Gastroesophageal sphincter (tissue), 4 donors: ENCODE measurements around the gene AQP7. TPM values are rescaled to one million over a fixed set of nuclear protein-coding genes. Genes with fewer than 3 reads are reported as not detected.

ENCODE experiments used
- ATAC-seq: fragments of 150-250 bp; one replicate; pipeline ENCODE4 v1.9.1; 2016; ENCODE audit warnings: mild to moderate bottlenecking, moderate library complexity
- H3K27ac ChIP-seq, 4 donors: fragments of 200-600 bp; sonication (generic) in 3 of 4; 1 replicate in 3 of 4; 2 replicates in 1 of 4; pipeline ENCODE4 v1.5.1; 2016 to 2019
- H3K27me3 ChIP-seq: fragments of 200-600 bp; sonication (generic); one replicate; pipeline ENCODE4 v1.5.1; 2019
- H3K36me3 ChIP-seq, 2 donors: fragments of 200-600 bp; sonication (generic); one replicate each; pipeline ENCODE4 v1.5.1; 2019; ENCODE audit warnings: control low read depth in 1 of 2
- H3K4me1 ChIP-seq, 3 donors: fragments of 200-600 bp; sonication (generic); 1 replicate in 2 of 3; 2 replicates in 1 of 3; pipeline ENCODE4 v1.5.1; 2016 to 2019; ENCODE audit warnings: control low read depth in 2 of 3
- H3K4me3 ChIP-seq, 2 donors: fragments of 200-600 bp; sonication (generic); one replicate each; pipeline ENCODE4 v1.5.1; 2019; ENCODE audit warnings: mild to moderate bottlenecking in 1 of 2, moderate library complexity in 1 of 2
- H3K9me3 ChIP-seq, 3 donors: fragments of 200-600 bp; sonication (generic); one replicate each; pipeline ENCODE4 v1.5.1; 2017 to 2019; ENCODE audit warnings: control low read depth in 2 of 3
- EP300 ChIP-seq: sonication (generic); formaldehyde crosslinking; IDR thresholded peaks from one replicate; pipeline ENCODE4 v1.6.1; 2017; ENCODE audit warnings: antibody characterized with exemption, mild to moderate bottlenecking
- POLR2A ChIP-seq, 2 donors: fragments of 450-650 bp; IDR thresholded peaks; one replicate each; pipeline ENCODE4 v1.6.1; 2017; ENCODE audit warnings: antibody characterized with exemption in 2 of 2, mild to moderate bottlenecking in 2 of 2, moderate library complexity in 1 of 2
- POLR2AphosphoS5 ChIP-seq: sonication (generic); formaldehyde crosslinking; IDR thresholded peaks from one replicate; pipeline ENCODE4 v1.6.1; 2017; ENCODE audit warnings: antibody characterized with exemption
- WGBS, 2 donors: methylation state at CpG; one replicate each; pipeline ENCODE4 v1.1.5; 2018; ENCODE audit warnings: low coverage in 1 of 2; 5-methylcytosine and 5-hydroxymethylcytosine counted together
- small RNA-seq, 4 donors: library from RNA; depleted of rRNA; stranded (forward); fragments of <200 nt; gene quantifications; one replicate each; pipeline ENCODE3, GENCODE V24; 2016
- total RNA-seq, 4 donors: library from RNA; depleted of rRNA; stranded (reverse); fragments of >200 nt; gene quantifications; one replicate each; pipeline ENCODE4 v1.1.0, GENCODE V29; 2016
- TF ChIP-seq, protein P1 (sequence below), 4 experiments: fragments of 200-600 bp in 2 of 4; fragments of 450-650 bp in 2 of 4; sonication (generic) in 1 of 4; IDR thresholded peaks; one replicate each; pipeline ENCODE4 v1.5.1; 2017 to 2019; ENCODE audit warnings: antibody characterized with exemption in 4 of 4, mild to moderate bottlenecking in 2 of 4, moderate library complexity in 2 of 4

The AQP7 gene
- total RNA-seq, 4 donors from 2014 or later = 1.2 to 2.0 (median 1.6) TPM

GRCh38 chr9:33348998-33349397 lies 53.4 kb downstream of the AQP7 start:
- Histone ChIP-seq H3K4me3 (no peak overlapping the region), H3K27ac (peak overlapping the region in 3 of 4 donors; percentile 71 to 86 (median 84)), H3K9me3 (no peaks in the 10 kb centered on the region), H3K36me3 (peaks cover 0 to 58% of the 10 kb centered on the region in 2 donors), H3K27me3 (no peaks in the 10 kb centered on the region), H3K4me1 (peaks cover 0 to 22% (median 12%) of the 10 kb centered on the region in 3 donors)
- WGBS, 2 donors = 90% methylated on average over 4 of the region's 4 CpGs; no CpG with 5 or more reads in 1 of the 2 donors
- no peak for ATAC-seq
- TF ChIP-seq POLR2A (IDR thresholded peaks at IDR 0.05) = no peak
- TF ChIP-seq POLR2AphosphoS5 = no peak
- no peak for TF ChIP-seq EP300
- TF ChIP-seq, protein P1, sequence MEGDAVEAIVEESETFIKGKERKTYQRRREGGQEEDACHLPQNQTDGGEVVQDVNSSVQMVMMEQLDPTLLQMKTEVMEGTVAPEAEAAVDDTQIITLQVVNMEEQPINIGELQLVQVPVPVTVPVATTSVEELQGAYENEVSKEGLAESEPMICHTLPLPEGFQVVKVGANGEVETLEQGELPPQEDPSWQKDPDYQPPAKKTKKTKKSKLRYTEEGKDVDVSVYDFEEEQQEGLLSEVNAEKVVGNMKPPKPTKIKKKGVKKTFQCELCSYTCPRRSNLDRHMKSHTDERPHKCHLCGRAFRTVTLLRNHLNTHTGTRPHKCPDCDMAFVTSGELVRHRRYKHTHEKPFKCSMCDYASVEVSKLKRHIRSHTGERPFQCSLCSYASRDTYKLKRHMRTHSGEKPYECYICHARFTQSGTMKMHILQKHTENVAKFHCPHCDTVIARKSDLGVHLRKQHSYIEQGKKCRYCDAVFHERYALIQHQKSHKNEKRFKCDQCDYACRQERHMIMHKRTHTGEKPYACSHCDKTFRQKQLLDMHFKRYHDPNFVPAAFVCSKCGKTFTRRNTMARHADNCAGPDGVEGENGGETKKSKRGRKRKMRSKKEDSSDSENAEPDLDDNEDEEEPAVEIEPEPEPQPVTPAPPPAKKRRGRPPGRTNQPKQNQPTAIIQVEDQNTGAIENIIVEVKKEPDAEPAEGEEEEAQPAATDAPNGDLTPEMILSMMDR (IDR thresholded peaks at IDR 0.05) = no peak

DNA sequence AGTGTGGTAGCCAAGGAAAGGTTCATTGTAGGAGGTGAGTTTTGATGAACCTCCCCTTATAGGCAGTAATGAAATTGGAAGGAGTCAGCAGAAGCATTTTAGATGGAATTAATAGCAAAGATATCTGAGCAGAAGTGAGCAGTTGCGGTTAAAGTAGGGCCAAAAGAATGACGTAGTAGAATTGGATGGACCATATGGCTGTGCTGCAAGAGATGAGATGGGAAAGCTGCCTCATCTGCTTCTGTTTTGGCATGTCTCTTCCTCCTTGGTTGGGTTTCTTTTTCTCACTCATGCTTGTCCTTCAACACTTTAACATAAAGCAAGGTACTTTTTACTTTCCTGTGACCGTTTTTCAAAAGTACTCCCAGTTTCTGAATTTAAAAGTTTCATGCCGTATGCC lies 55.8 kb downstream of the AQP7 start:
- TF ChIP-seq POLR2AphosphoS5 (no peak), EP300 (no peak), POLR2A (IDR thresholded peaks at IDR 0.05) (no peak)
- TF ChIP-seq, protein P1 (IDR thresholded peaks at IDR 0.05) = no peak
- Histone ChIP-seq H3K27me3 (no peaks in the 10 kb centered on the region), H3K4me3 (no peak overlapping the region), H3K36me3 (peaks cover 0 to 79% of the 10 kb centered on the region in 2 donors), H3K27ac (peak overlapping the region in 3 of 4 donors; percentile 42 to 65 (median 48)), H3K9me3 (no peaks in the 10 kb centered on the region), H3K4me1 (peaks cover 0 to 20% (median 12%) of the 10 kb centered on the region in 3 donors)
- WGBS, 2 donors = 26 to 51% methylated on average over 4 of the region's 4 CpGs
- ATAC-seq = no peak

GRCh38 chr9:33344145-33344544 lies 58.2 kb downstream of the AQP7 start:
- no peak overlapping the region for H3K4me3 ChIP-seq
- ATAC-seq = no peak
- peaks cover 0 to 7% (median 0%) of the 10 kb centered on the region in 3 donors for H3K9me3 ChIP-seq
- TF ChIP-seq POLR2A (IDR thresholded peaks at IDR 0.05) (no peak), EP300 (no peak)
- TF ChIP-seq, protein P1 (IDR thresholded peaks at IDR 0.05) = no peak
- no peaks in the 10 kb centered on the region for H3K27me3 ChIP-seq
- no peak overlapping the region for H3K27ac ChIP-seq
- 67 to 100% methylated on average over 2 of the region's 3 CpGs for WGBS, 2 donors
- no peaks in the 10 kb centered on the region for H3K4me1 ChIP-seq
- H3K36me3 ChIP-seq = peaks cover 0 to 100% of the 10 kb centered on the region in 2 donors

DNA sequence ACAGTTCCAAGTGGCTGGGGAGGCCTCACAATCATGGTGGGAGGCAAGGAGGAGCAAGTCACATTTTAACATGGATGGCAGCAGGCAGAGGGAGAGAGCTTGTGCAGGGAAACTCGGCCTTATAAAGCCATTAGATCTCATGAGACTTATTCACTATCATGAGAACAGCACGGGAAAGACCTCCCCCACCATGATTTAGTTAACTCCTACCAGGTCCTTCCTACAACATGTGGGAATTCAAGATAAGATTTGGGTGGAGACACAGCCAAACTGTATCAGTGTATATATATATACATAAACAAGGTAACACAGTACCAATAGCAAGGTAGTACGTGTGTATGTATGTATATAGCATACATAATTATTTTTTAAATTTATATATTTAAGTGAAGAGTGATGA lies 61.2 kb downstream of the AQP7 start:
- H3K36me3 ChIP-seq = peaks cover 0 to 100% of the 10 kb centered on the region in 2 donors
- no peak overlapping the region for H3K4me3 ChIP-seq
- TF ChIP-seq, protein P1 (IDR thresholded peaks at IDR 0.05) = no peak
- TF ChIP-seq POLR2A (IDR thresholded peaks at IDR 0.05) = no peak
- TF ChIP-seq POLR2AphosphoS5 = no peak
- no peak for TF ChIP-seq EP300
- H3K9me3 ChIP-seq = peaks cover 0 to 7% (median 0%) of the 10 kb centered on the region in 3 donors
- H3K27me3 ChIP-seq = no peaks in the 10 kb centered on the region
- H3K27ac ChIP-seq = no peak overlapping the region
- 92 to 100% methylated on average over 2 to 3 of the region's 3 CpGs for WGBS, 2 donors
- no peaks in the 10 kb centered on the region for H3K4me1 ChIP-seq
- ATAC-seq = no peak

DNA sequence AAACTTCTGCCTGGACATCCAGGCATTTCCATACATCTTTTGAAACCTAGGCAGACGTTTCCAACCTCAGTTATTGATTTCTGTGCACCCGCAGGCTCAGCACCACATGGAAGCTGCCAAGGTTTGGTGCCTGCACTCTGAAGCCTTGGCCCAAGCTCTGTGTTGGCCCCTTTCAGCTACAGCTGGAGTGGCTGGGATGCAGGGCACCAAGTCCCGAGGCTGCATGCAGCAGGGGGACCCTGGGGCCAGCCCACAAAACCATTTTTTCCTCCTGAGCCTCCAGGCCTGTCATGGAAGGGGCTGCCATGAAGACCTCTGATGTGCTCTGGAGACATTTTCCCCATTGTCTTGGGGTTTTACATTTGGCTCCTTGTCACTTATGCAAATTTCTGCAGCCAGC lies 62.2 kb downstream of the AQP7 start:
- no peak overlapping the region for H3K4me3 ChIP-seq
- 80 to 94% methylated on average over 1 to 2 of the region's 3 CpGs for WGBS, 2 donors
- H3K4me1 ChIP-seq = no peaks in the 10 kb centered on the region
- no peaks in the 10 kb centered on the region for H3K27me3 ChIP-seq
- no peak for ATAC-seq
- H3K27ac ChIP-seq = no peak overlapping the region
- peaks cover 0 to 93% of the 10 kb centered on the region in 2 donors for H3K36me3 ChIP-seq
- peaks cover 0 to 7% (median 0%) of the 10 kb centered on the region in 3 donors for H3K9me3 ChIP-seq
- no peak for TF ChIP-seq POLR2A (IDR thresholded peaks at IDR 0.05)

Small RNA genes lying within 50 kb of the gene (small RNA-seq; reads per million reads assigned to genes)
- gene AL356218.2 (0 reads per million in 4 donors), gene RF00019 (0 reads per million in 4 donors)

Other genes with a start within 250 kb of the AQP7 start
- 10 to 100 TPM; 22.9 to 43.3 (median 31.0) TPM for gene B4GALT1, start 235.2 kb downstream of the AQP7 start, total RNA-seq
- gene SPINK4, start 162.4 kb downstream of the AQP7 start, total RNA-seq = not detected
- gene BAG1, start 137.9 kb downstream of the AQP7 start, total RNA-seq = 100 to 1,000 TPM; 128 to 165 (median 139) TPM
- gene CHMP5, start 137.5 kb downstream of the AQP7 start, total RNA-seq = 10 to 100 TPM; 45.6 to 89.0 (median 59.3) TPM
- 10 to 100 TPM; 31.7 to 53.9 (median 42.3) TPM for gene NFX1, start 112.1 kb downstream of the AQP7 start, total RNA-seq
- 100 to 1,000 TPM in 1 of 4 donors, 10 to 100 TPM in 2, 1 to 10 TPM in 1; 3.9 to 100 (median 15.5) TPM for gene AQP3, start 45.0 kb upstream of the AQP7 start, total RNA-seq
- 10 to 100 TPM in 3 of 4 donors, 1 to 10 TPM in 1; 9.0 to 21.4 (median 16.1) TPM for gene NOL6, start 71.4 kb upstream of the AQP7 start, total RNA-seq
- under 1 TPM in 1 of 4 donors, not detected in 3; 0.10 TPM for gene ANKRD18B, start 121.7 kb upstream of the AQP7 start, total RNA-seq